HG02885 (cell line): ENCODE results near the gene MBIP.

ENCODE experiments used
- ATAC-seq: cut with Tn5 transposase; IDR thresholded peaks from one replicate; pipeline ENCODE4 v1.9.1; 2021; ENCODE audit warnings: mild to moderate bottlenecking; ENCODE audit not compliant: unreplicated experiment, poor library complexity

MBIP gene

DNA sequence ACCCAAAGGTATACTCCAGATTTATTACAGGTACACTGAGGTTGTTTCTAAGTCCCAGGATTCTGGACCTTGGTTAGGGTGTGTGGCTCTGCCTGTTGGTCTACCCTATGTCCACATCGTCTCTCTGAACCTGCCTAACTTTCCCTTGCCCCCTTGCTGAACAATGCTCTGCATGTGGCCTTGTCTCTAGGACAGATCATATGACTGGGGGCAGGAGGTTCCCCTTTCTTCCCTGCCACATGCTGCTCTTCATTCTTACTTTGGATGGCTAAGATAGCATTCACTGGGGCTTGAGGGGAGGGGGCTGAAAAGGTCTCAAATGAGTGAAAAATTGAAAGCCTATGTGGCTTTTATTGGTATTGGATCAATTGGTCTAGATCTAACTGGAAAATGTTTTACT, 49.2 kb downstream of the MBIP start:
- ATAC-seq = no peak

DNA sequence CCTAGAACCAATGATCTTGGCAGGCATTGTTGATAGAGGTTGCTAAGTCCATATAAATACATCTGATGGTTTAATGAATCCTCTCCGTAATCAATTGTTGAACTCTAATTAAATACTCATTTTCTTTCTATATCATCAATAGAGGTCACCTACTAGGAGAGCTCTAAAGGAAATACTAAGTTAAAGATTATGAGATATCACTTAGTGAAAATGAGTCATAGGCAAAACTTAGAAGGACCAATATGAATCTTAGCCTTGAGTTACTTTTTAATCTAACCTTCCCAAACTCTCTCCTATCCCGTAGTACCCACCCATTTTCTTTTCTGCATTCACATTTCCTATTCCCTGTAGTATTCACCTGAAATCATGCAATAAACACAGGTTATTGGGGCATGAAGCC, 50.2 kb downstream of the MBIP start:
- no peak for ATAC-seq

DNA sequence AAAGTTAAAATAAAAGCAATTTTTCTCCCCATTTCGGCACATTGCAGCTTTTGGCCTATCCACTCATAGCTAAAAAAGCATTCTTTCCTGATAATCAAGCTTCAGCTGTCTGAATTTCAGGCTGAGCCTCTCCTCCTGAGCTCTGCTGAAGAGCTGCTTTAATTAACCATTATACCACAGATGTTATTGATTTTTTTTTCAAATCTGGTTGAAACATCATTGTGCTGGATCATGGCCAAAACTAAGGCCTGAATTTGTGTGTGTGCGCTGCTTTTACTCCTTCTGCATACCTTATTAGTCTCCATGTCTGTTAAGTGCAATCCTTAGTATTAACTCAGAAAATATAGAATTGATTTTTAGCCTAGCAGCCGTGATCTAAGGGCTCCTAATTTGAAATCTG, 52.3 kb downstream of the MBIP start:
- no peak for ATAC-seq

DNA sequence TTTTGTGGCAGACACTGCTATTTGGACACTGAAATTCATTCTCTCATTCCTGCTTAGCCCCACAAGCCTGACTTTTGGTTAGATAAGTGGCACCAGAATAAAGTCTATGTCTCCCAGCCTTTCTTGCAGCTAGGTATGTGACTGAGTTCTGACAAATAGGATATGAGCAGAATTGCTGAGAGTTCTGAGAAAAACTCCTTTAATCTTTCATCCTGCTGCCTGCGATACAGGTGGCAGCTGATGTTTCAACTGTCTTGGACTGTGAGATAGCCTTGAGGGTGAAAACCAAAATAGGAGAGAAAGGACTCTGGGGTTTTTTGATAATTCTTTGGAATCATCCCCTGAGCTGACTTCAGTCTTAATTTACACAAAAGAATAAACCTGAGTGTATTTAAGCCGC, 55.8 kb downstream of the MBIP start:
- no peak for ATAC-seq

GRCh38 chr14:36264107-36264506, 56.3 kb downstream of the MBIP start:
- ATAC-seq = no peak

DNA sequence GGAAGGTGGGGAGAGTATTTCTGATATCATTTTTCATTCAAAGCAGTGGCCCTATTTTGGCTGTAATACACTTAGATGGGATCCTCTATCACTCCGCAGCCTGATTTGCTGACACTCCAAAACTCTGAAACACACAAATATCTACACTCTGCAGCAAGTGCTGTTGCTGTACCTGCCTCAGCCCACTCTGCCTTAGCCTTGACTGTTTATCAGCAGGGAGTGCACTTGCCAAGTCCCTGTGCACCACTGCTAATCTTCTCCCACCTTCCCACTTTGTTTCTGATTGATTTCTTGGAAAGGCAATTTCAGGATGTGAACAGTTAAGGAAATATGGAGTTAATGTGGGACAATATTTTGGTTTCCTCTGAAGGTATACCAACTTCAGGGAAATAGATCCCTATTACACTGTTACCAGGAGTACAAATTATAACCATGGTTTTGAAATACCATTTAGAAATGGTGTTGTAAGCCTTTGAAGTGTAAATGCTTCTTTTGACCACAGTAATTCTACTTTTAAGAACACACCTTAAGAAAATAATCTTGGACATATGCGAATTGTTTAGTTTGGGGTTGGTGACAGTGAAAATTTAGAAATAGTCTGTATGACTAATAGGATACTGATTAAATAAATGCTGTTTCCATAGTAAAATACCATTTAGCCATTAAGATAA, 59.3 kb downstream of the MBIP start:
- no peak for ATAC-seq

DNA sequence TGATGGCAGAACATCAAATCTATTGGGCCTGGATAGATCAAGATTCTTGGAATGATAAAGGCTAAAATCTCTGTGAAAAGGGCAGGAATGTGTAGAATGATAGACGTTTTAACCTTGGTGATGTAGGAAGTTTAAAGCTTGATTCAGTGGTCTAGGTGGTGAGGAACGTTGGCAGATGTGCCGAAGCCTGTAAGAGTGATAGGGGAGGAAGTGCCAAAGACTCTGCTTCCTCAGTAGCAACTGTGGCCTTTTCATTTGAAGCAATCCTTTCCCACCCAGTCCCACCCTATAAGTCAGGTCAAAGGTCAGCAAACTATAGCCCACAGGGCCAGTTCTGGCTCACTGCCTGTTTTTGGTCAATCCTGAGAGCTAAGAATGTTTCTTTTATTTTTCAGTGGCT, 62.2 kb downstream of the MBIP start:
- no peak for ATAC-seq

GRCh38 chr14:36256126-36256801, 64.2 kb downstream of the MBIP start:
- no peak for ATAC-seq

DNA sequence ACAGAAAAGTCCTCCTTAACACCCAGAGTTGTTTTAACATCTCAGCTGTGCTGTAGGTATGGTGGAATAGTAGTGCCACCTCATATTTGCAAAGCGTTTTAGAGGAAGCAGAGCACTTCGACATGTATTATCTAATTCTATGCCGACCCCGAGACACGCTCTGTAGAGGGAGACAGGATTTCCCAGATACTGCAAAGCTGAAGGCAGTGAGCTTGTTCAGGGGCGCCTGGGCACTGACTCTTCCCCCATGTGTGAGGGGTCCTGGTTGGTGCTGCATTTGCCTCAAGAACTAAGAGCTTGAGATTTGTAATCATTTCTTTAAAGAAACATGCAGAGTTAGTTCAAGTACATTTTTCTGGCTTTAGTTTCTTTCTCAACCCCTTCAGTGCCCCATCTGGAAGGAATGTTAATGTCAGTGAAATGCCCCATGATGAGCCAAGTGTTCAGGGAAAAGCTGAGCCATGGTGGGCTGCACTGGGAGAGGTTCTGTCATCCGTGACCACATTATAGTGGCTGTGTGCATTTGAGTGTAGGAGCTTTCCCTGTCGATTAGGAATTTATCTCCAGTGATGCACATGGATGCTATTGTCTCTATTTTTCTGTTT, 66.3 kb downstream of the MBIP start:
- no peak for ATAC-seq
